Neural cell (in vitro differentiated cells): Measurements from ENCODE around the gene TIAM2.

ENCODE experiments used
- EP300 ChIP-seq: fragments of 450-650 bp; conservative IDR thresholded peaks from 2 replicates; pipeline ENCODE4 v1.6.1; 2014; ENCODE audit warnings: antibody characterized with exemption, mild to moderate bottlenecking, moderate library complexity; ENCODE audit not compliant: poor library complexity, severe bottlenecking
- EZH2 ChIP-seq: fragments of 200-600, 300-800 bp; shearing (Covaris generic), sonication (generic); IDR thresholded peaks from 2 replicates; pipeline ENCODE4 v1.6.1; 2014; ENCODE audit warnings: antibody characterized with exemption, low read length, borderline replicate concordance, mild to moderate bottlenecking; ENCODE audit not compliant: insufficient read depth, poor library complexity, severe bottlenecking
- MXI1 ChIP-seq: fragments of 450-650 bp; conservative IDR thresholded peaks from 2 replicates; pipeline ENCODE4 v1.6.1; 2014; ENCODE audit warnings: antibody characterized with exemption, mild to moderate bottlenecking; ENCODE audit not compliant: poor library complexity, severe bottlenecking
- POLR2AphosphoS5 ChIP-seq: IDR thresholded peaks from 2 replicates; pipeline ENCODE4 v1.6.1; 2012
- RAD21 ChIP-seq: fragments of 450-650 bp; conservative IDR thresholded peaks from 2 replicates; pipeline ENCODE4 v1.6.1; 2014; ENCODE audit warnings: antibody characterized with exemption, mild to moderate bottlenecking, moderate library complexity
- SMC3 ChIP-seq: fragments of 450-650 bp; conservative IDR thresholded peaks from 2 replicates; pipeline ENCODE4 v1.6.1; 2014; ENCODE audit warnings: antibody characterized with exemption, mild to moderate bottlenecking, moderate library complexity; ENCODE audit not compliant: poor library complexity
- TF ChIP-seq, protein P1 (sequence below): fragments of 450-650 bp; IDR thresholded peaks from 2 replicates; pipeline ENCODE4 v1.5.1; 2014; ENCODE audit warnings: antibody characterized with exemption, mild to moderate bottlenecking, moderate library complexity; ENCODE audit not compliant: poor library complexity, severe bottlenecking
- TF ChIP-seq, protein P2 (sequence below): IDR thresholded peaks from 2 replicates; pipeline ENCODE4 v1.6.1; 2012; ENCODE audit warnings: borderline replicate concordance

DNA sequence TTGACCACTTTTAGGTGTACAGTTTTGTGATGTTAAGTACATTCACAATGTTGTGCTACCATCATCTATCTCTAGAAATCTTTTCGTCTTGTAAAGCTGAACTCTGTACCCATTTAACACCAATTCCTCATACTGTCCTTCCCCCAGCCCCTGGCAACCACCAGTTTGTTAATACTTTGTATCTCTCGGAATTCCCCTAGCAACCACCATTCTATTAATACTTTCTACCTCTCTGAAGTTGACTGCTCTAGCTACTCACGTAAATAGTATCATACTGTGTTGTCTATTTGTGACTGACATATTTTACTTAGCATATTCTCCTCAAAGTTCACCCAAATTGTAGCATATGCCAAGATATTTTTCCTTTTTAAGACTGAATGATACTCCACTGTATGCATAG is 186.4 kb downstream of the TIAM2 start:
- TF ChIP-seq, protein P1, sequence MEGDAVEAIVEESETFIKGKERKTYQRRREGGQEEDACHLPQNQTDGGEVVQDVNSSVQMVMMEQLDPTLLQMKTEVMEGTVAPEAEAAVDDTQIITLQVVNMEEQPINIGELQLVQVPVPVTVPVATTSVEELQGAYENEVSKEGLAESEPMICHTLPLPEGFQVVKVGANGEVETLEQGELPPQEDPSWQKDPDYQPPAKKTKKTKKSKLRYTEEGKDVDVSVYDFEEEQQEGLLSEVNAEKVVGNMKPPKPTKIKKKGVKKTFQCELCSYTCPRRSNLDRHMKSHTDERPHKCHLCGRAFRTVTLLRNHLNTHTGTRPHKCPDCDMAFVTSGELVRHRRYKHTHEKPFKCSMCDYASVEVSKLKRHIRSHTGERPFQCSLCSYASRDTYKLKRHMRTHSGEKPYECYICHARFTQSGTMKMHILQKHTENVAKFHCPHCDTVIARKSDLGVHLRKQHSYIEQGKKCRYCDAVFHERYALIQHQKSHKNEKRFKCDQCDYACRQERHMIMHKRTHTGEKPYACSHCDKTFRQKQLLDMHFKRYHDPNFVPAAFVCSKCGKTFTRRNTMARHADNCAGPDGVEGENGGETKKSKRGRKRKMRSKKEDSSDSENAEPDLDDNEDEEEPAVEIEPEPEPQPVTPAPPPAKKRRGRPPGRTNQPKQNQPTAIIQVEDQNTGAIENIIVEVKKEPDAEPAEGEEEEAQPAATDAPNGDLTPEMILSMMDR, result no peak
- TF ChIP-seq EZH2 (no peak), RAD21 (no peak), POLR2AphosphoS5 (no peak), EP300 (no peak), MXI1 (no peak), SMC3 (no peak)
- TF ChIP-seq, protein P2, sequence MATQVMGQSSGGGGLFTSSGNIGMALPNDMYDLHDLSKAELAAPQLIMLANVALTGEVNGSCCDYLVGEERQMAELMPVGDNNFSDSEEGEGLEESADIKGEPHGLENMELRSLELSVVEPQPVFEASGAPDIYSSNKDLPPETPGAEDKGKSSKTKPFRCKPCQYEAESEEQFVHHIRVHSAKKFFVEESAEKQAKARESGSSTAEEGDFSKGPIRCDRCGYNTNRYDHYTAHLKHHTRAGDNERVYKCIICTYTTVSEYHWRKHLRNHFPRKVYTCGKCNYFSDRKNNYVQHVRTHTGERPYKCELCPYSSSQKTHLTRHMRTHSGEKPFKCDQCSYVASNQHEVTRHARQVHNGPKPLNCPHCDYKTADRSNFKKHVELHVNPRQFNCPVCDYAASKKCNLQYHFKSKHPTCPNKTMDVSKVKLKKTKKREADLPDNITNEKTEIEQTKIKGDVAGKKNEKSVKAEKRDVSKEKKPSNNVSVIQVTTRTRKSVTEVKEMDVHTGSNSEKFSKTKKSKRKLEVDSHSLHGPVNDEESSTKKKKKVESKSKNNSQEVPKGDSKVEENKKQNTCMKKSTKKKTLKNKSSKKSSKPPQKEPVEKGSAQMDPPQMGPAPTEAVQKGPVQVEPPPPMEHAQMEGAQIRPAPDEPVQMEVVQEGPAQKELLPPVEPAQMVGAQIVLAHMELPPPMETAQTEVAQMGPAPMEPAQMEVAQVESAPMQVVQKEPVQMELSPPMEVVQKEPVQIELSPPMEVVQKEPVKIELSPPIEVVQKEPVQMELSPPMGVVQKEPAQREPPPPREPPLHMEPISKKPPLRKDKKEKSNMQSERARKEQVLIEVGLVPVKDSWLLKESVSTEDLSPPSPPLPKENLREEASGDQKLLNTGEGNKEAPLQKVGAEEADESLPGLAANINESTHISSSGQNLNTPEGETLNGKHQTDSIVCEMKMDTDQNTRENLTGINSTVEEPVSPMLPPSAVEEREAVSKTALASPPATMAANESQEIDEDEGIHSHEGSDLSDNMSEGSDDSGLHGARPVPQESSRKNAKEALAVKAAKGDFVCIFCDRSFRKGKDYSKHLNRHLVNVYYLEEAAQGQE, result no peak
